ENCODE measurements around the gene FBXL2. TPM values are rescaled to one million over a fixed set of nuclear protein-coding genes. Genes with fewer than 3 reads are reported as not detected.
"Not testable (repeated sequence)": the region's sequence is repeated elsewhere in the genome, so short reads cannot be mapped to it uniquely, and the experiment has no call there.

FBXL2 gene
- total RNA-seq, 3 donors from 2014 or later = 7.7 to 24.9 (median 19.7) TPM

DNA sequence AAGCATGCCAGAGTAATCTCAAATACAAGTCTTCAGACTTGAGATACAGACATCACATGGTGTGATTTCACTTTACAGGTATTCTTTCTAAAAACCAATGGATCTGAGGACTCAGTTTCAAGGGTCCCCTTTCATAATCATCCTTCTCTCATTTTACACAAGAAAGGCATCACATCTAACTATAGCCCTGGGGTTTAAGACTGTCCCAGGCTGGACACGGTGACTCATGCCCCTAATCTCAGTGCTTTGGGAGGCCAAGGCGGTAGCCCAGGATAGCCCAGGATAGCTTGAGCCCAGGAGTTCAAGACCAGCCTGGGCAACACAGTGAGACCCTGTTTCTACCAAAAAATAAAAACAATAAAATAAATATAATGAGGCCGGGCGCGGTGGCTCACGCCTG lies 126.5 kb downstream of the FBXL2 start:
- Histone ChIP-seq H3K4me1 (no peaks in the 10 kb centered on the region), H3K9me3 (no peaks in the 10 kb centered on the region), H3K4me3 (no peak overlapping the region), H3K27me3 (no peaks in the 10 kb centered on the region), H3K27ac (no peak overlapping the region), H3K36me3 (peaks cover 4% of the 10 kb centered on the region)
- intact Hi-C loops (cut with DNase I; ENCODE audit: low total_unique reads) = no loop called here
- TF ChIP-seq POLR2A (IDR thresholded peaks at IDR 0.05) = no peak
- no peak for TF ChIP-seq POLR2AphosphoS5 (IDR thresholded peaks at IDR 0.05)
- TF ChIP-seq, protein P1, sequence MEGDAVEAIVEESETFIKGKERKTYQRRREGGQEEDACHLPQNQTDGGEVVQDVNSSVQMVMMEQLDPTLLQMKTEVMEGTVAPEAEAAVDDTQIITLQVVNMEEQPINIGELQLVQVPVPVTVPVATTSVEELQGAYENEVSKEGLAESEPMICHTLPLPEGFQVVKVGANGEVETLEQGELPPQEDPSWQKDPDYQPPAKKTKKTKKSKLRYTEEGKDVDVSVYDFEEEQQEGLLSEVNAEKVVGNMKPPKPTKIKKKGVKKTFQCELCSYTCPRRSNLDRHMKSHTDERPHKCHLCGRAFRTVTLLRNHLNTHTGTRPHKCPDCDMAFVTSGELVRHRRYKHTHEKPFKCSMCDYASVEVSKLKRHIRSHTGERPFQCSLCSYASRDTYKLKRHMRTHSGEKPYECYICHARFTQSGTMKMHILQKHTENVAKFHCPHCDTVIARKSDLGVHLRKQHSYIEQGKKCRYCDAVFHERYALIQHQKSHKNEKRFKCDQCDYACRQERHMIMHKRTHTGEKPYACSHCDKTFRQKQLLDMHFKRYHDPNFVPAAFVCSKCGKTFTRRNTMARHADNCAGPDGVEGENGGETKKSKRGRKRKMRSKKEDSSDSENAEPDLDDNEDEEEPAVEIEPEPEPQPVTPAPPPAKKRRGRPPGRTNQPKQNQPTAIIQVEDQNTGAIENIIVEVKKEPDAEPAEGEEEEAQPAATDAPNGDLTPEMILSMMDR (IDR thresholded peaks at IDR 0.05) = no peak
- DNase-seq (ENCODE audit: low spot score in 2 of 2) = no peak

DNA sequence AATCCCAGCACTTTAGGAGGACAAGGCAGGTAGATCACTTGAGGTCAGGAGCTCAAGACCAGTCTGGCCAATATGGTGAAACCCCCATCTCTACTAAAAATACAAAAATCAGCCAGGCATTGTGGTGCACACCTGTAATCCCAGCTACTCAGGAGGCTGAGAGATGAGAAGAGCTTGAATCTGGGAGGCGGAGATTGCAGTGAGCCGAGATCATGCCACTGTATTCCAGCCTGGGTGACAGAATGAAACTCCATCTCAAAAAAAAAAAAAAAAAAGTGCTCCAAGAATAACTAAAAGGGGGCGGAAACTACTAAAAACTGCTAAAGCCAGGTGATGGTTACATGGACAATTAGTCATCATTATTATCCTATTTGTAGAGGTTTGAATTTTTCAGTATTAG lies 133.6 kb downstream of the FBXL2 start:
- intact Hi-C loops (cut with DNase I; ENCODE audit: low total_unique reads); DNase-seq (ENCODE audit: low spot score in 2 of 2); H3K9me3 ChIP-seq; H3K36me3 ChIP-seq; H3K27ac ChIP-seq; H3K27me3 ChIP-seq; H3K4me1 ChIP-seq; H3K4me3 ChIP-seq: not testable (repeated sequence)

DNA sequence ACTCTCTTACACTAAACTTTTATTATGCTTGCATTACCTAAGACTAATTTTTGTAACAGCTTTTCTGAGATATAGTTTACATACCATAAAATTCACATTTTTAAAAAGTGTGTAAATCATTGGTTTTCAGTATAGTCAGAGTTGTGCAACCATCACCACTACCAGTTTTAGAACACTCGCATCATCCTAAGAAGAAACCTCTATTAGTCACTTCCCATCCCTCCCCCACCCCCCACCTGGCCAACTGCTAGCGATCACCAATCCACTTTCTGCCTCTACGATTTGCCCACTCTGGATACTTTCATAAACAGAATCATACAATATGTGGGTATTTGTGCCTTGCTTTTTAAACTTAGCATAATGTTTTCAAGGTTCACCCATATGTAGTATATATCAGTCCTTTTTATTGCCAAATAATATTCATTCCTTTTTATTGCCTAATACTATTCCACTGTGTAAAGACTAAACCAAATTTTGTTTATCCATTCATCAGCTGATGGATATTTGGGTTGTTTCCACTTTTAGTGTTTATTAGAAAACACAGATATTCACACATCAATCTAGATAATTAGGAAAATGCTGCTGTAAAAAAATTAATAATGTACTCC lies 139.9 kb downstream of the FBXL2 start:
- no peaks in the 10 kb centered on the region for H3K36me3 ChIP-seq
- H3K4me1 ChIP-seq = no peaks in the 10 kb centered on the region
- intact Hi-C loops (cut with DNase I; ENCODE audit: low total_unique reads) = no loop called here
- TF ChIP-seq POLR2AphosphoS5 (IDR thresholded peaks at IDR 0.05) (no peak), POLR2A (IDR thresholded peaks at IDR 0.05) (no peak)
- TF ChIP-seq, protein P1 (IDR thresholded peaks at IDR 0.05) = no peak
- no peaks in the 10 kb centered on the region for H3K9me3 ChIP-seq
- no peaks in the 10 kb centered on the region for H3K27me3 ChIP-seq
- DNase-seq (ENCODE audit: low spot score in 2 of 2) = no peak
- no peak overlapping the region for H3K4me3 ChIP-seq
- H3K27ac ChIP-seq = no peak overlapping the region

DNA sequence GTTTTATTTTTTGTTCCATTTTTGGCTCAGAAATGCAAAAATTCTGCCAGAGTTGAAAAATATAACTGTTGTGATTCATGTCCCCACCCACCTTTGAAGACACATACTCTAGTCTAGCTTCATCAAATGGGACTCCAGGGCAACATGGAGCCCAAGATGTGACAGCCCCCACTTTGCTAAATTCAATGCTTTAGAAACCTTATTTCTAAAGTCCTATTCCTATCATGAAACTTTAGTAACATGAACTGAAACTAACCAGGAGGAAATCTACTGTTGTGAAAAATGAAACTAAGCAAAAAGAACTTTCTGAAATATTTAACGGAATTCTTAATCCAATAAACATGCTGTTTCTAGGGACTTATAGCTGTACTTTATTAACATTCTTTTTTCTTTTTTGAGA lies 142.7 kb downstream of the FBXL2 start:
- Histone ChIP-seq H3K4me1 (no peaks in the 10 kb centered on the region), H3K27me3 (no peaks in the 10 kb centered on the region), H3K9me3 (no peaks in the 10 kb centered on the region), H3K4me3 (no peak overlapping the region), H3K36me3 (no peaks in the 10 kb centered on the region), H3K27ac (no peak overlapping the region)
- no peak for DNase-seq (ENCODE audit: low spot score in 2 of 2)
- intact Hi-C loops (cut with DNase I; ENCODE audit: low total_unique reads) = no loop called here
- TF ChIP-seq POLR2A (IDR thresholded peaks at IDR 0.05) = no peak
- no peak for TF ChIP-seq POLR2AphosphoS5 (IDR thresholded peaks at IDR 0.05)
- TF ChIP-seq, protein P1 (IDR thresholded peaks at IDR 0.05) = no peak

DNA sequence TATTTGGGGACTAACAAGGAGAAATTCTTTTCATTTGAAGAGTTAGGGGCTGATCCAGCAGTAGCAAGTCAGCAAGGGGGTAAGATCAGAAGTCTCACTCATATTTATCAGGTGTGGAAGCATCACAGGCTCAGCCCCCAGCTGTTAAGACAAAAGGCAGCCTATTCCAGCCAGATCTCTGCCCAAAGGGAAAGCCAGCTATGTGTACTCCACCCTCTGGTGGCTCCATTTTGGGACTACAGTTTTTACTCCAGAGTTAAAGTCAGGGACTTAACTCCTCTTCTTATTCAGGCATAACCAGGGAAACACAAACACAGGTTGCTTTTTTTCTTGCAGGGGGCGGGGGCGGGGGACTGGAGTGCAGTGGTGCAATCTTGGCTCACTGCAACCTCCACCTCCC lies 143.7 kb downstream of the FBXL2 start:
- no peak for DNase-seq (ENCODE audit: low spot score in 2 of 2)
- intact Hi-C loops (cut with DNase I; ENCODE audit: low total_unique reads) = no loop called here
- Histone ChIP-seq H3K4me1 (no peaks in the 10 kb centered on the region), H3K27me3 (no peaks in the 10 kb centered on the region), H3K9me3 (no peaks in the 10 kb centered on the region), H3K27ac (no peak overlapping the region), H3K36me3 (no peaks in the 10 kb centered on the region), H3K4me3 (no peak overlapping the region)
- TF ChIP-seq POLR2A (IDR thresholded peaks at IDR 0.05) (no peak), POLR2AphosphoS5 (IDR thresholded peaks at IDR 0.05) (no peak)
- TF ChIP-seq, protein P1 (IDR thresholded peaks at IDR 0.05) = no peak

Data from breast epithelium (tissue), 4 donors.